ENCODE measurements around the gene PJVK. TPM values are rescaled to one million over a fixed set of nuclear protein-coding genes. Genes with fewer than 3 reads are reported as not detected.

The PJVK gene
- total RNA-seq, 1 experiment from 2014 or later, result 8.9 TPM

DNA sequence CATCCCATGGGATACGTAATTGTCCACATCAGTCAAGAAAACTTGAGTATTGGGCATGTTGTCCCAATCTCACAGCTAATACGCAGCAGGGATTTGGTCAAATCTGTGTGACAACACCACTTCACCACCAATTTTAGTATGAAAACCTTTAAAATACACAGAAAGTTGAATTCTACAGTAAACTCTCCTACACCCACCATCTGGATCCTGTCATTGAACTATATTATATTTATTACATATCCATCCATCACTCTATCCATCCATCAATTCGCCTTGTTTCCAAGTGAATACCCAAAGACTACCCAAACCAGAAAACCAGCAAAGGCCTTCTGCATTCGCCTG is 28.1 kb downstream of the PJVK start:
- Histone ChIP-seq H3K9ac (ENCODE audit: low read length) (peak overlapping the region; percentile 81), H3K9me3 (ENCODE audit: low read length) (no peaks in the 10 kb centered on the region), H3K9me2 (replicated peaks; ENCODE audit: insufficient read depth, low read length) (no peaks in the 10 kb centered on the region), H4K20me1 (ENCODE audit: insufficient read depth, low read depth, low read length) (0 out of 2 replicates have a peak, but pooled peaks cover 11% of the 10 kb centered on the region), H3K4me1 (ENCODE audit: low read length) (peaks cover 49% of the 10 kb centered on the region), H3K27ac (ENCODE audit: low read length) (peak overlapping the region; percentile 84), H3K4me2 (ENCODE audit: low read depth, low read length, poor library complexity, severe bottlenecking) (peak overlapping the region; percentile 90), H3K36me3 (ENCODE audit: insufficient read depth, low read length) (no peaks in the 10 kb centered on the region), H2AFZ (ENCODE audit: low read length) (peak overlapping the region; percentile 97), H3K27me3 (ENCODE audit: low read length) (no peaks in the 10 kb centered on the region), H3K4me3 (ENCODE audit: low read length) (peak overlapping the region; percentile 77), H3K79me2 (ENCODE audit: low read length) (peaks cover 69% of the 10 kb centered on the region)
- no peak for DNase-seq

DNA sequence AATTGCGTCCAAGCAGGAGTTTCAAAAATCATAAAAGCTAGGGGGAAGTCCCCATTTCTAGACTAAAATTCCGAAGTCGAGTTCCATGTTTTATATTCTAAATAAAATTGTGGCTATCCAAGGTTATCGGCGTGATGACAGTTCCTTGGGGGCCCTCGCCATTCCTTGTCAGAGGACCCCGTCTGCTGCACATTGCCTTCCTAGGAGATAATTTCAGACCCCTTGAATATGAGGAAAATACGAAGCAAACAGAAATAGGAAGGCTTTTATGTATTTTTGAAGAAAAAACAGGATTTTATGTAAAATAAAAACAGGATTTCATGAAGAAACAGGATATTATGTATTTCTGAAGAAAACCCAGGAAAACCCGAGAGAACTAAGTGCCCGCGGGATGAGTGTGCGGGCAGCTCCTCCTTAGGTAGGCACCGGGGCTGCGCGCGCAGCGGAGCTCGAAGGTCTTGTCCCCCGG is 28.6 kb downstream of the PJVK start:
- Histone ChIP-seq H3K9me3 (ENCODE audit: low read length) (no peaks in the 10 kb centered on the region), H3K9ac (ENCODE audit: low read length) (peak overlapping the region; percentile 81), H3K4me2 (ENCODE audit: low read depth, low read length, poor library complexity, severe bottlenecking) (peak overlapping the region; percentile 90), H3K27me3 (ENCODE audit: low read length) (no peaks in the 10 kb centered on the region), H3K9me2 (replicated peaks; ENCODE audit: insufficient read depth, low read length) (no peaks in the 10 kb centered on the region), H3K4me1 (ENCODE audit: low read length) (peaks cover 52% of the 10 kb centered on the region), H3K79me2 (ENCODE audit: low read length) (peaks cover 71% of the 10 kb centered on the region), H3K4me3 (ENCODE audit: low read length) (peak overlapping the region; percentile 77), H4K20me1 (ENCODE audit: insufficient read depth, low read depth, low read length) (0 out of 2 replicates have a peak, but pooled peaks cover 13% of the 10 kb centered on the region), H3K36me3 (ENCODE audit: insufficient read depth, low read length) (no peaks in the 10 kb centered on the region), H3K27ac (ENCODE audit: low read length) (peak overlapping the region; percentile 84), H2AFZ (ENCODE audit: low read length) (peak overlapping the region; percentile 97)
- no peak for DNase-seq

DNA sequence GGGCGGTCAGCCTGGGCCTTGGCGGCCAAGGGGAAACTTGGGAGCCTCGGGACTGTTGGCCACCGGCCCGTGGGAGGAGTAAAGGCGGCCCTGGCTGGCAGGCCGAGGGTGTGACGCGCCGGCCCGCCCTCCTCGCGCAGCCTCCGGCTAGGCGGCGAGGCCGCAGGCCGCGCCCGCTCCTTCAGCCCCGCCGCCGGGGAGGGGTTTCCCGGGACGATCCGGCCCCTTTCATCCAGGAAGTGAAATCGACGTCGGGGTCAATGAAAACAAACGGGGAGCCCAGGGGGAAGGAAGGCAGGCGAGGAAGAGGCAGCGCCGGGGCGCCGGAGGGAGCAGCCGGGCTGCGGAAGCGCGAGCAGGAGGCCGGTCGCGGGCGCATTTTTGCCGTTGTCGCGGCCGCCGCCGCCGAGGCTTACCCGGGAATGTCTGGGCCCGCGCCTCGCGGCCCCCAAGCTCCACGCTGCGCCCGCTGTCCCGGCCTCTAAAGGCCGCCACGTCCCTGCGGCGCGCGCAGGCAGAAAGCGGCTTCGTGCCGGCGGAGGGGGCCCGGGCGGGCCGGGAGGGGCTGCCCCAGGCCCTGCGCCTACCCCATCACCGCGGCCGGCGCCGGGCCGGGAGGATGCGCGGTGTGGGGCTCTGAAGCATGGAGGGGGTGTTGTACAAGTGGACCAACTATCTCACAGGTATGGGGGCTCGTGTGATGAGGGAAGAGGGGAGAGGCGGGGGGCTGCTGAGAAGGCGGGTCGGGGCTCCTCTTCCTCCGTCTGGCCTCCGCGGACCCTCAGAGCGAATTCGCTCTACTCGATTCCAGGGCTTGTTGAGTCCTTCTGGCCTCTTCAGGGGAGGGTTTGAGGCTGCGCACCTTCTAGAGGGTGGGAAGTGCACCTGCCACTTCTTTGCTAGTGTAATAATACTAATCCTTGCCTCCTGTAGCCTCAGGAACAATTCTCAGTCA is 29.3 kb downstream of the PJVK start, which contains the start of gene PLEKHA3:
PLEKHA3 (plus strand) TSS at position 231 of the 955 bp plus-strand sequence; CDS start at position 644, 413 bp downstream.
- no peaks in the 10 kb centered on the region for H3K9me3 ChIP-seq (ENCODE audit: low read length)
- H3K9ac ChIP-seq (ENCODE audit: low read length), result peak within 1 kb of the TSS; percentile 81
- H3K79me2 ChIP-seq (ENCODE audit: low read length), result peaks cover 78% of the 10 kb centered on the region
- peak within 1 kb of the TSS; percentile 77 for H3K4me3 ChIP-seq (ENCODE audit: low read length)
- no peaks in the 10 kb centered on the region for H3K27me3 ChIP-seq (ENCODE audit: low read length)
- peak within 1 kb of the TSS; percentile 97 for H2AFZ ChIP-seq (ENCODE audit: low read length)
- H4K20me1 ChIP-seq (ENCODE audit: insufficient read depth, low read depth, low read length), result 0 out of 2 replicates have a peak, but pooled peaks cover 13% of the 10 kb centered on the region
- H3K9me2 ChIP-seq (replicated peaks; ENCODE audit: insufficient read depth, low read length), result no peaks in the 10 kb centered on the region
- peak; percentile 94 for DNase-seq
- H3K4me1 ChIP-seq (ENCODE audit: low read length), result peaks cover 52% of the 10 kb centered on the region
- H3K36me3 ChIP-seq (ENCODE audit: insufficient read depth, low read length), result no peaks in the 10 kb centered on the region; the same call in 1 of the 2 replicates
- peak within 1 kb of the TSS; percentile 90 for H3K4me2 ChIP-seq (ENCODE audit: low read depth, low read length, poor library complexity, severe bottlenecking)
- H3K27ac ChIP-seq (ENCODE audit: low read length), result peak within 1 kb of the TSS; percentile 84

DNA sequence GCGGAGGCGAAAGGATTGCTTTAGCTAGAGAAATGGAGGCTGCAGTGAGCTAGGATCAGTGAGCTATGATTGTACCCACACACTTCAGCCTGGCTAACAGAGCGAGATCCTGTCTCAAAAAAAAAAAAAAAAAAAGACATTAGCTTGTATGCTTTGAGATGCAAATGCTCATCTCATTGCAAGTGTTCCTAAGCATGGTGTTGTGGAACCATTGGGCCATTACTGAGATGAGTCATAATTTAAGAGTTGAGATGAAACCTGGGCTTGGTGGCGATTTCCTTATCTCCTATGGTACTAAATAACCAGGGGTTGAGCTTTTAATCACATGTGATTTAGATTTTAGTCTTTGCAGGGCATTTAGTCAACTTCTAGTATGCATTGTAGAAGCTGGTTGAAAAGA is 31.3 kb downstream of the PJVK start:
- Histone ChIP-seq H4K20me1 (ENCODE audit: insufficient read depth, low read depth, low read length) (0 out of 2 replicates have a peak, but pooled peaks cover 13% of the 10 kb centered on the region), H3K9ac (ENCODE audit: low read length) (peak overlapping the region; percentile 81), H3K27me3 (ENCODE audit: low read length) (no peaks in the 10 kb centered on the region), H3K9me3 (ENCODE audit: low read length) (no peaks in the 10 kb centered on the region), H2AFZ (ENCODE audit: low read length) (no peak overlapping the region), H3K4me2 (ENCODE audit: low read depth, low read length, poor library complexity, severe bottlenecking) (peak overlapping the region; percentile 90), H3K4me1 (ENCODE audit: low read length) (peaks cover 42% of the 10 kb centered on the region), H3K36me3 (ENCODE audit: insufficient read depth, low read length) (no peaks in the 10 kb centered on the region; the same call in 1 of the 2 replicates), H3K4me3 (ENCODE audit: low read length) (peak overlapping the region; percentile 77), H3K27ac (ENCODE audit: low read length) (peak overlapping the region; percentile 56), H3K79me2 (ENCODE audit: low read length) (peaks cover 78% of the 10 kb centered on the region), H3K9me2 (replicated peaks; ENCODE audit: insufficient read depth, low read length) (no peaks in the 10 kb centered on the region)
- DNase-seq, result peak; percentile 87

GRCh38 chr2:178484245-178485041 is 33.3 kb downstream of the PJVK start:
- H3K4me1 ChIP-seq (ENCODE audit: low read length), result peaks cover 38% of the 10 kb centered on the region
- H2AFZ ChIP-seq (ENCODE audit: low read length), result no peak overlapping the region
- no peak overlapping the region for H3K9ac ChIP-seq (ENCODE audit: low read length)
- 0 out of 2 replicates have a peak, but pooled peaks cover 13% of the 10 kb centered on the region for H4K20me1 ChIP-seq (ENCODE audit: insufficient read depth, low read depth, low read length)
- H3K4me3 ChIP-seq (ENCODE audit: low read length), result no peak overlapping the region
- H3K9me2 ChIP-seq (replicated peaks; ENCODE audit: insufficient read depth, low read length), result no peaks in the 10 kb centered on the region
- H3K27ac ChIP-seq (ENCODE audit: low read length), result no peak overlapping the region
- H3K27me3 ChIP-seq (ENCODE audit: low read length), result no peaks in the 10 kb centered on the region
- H3K9me3 ChIP-seq (ENCODE audit: low read length), result no peaks in the 10 kb centered on the region
- H3K36me3 ChIP-seq (ENCODE audit: insufficient read depth, low read length), result peaks cover 1% of the 10 kb centered on the region; the same call in 1 of the 2 replicates
- H3K79me2 ChIP-seq (ENCODE audit: low read length), result peaks cover 88% of the 10 kb centered on the region
- DNase-seq, result no peak
- peak overlapping the region; percentile 90 for H3K4me2 ChIP-seq (ENCODE audit: low read depth, low read length, poor library complexity, severe bottlenecking)

GRCh38 chr2:178485356-178485755 is 34.2 kb downstream of the PJVK start:
- Histone ChIP-seq H3K4me2 (ENCODE audit: low read depth, low read length, poor library complexity, severe bottlenecking) (no peak overlapping the region), H3K9me2 (replicated peaks; ENCODE audit: insufficient read depth, low read length) (no peaks in the 10 kb centered on the region), H3K36me3 (ENCODE audit: insufficient read depth, low read length) (peaks cover 10% of the 10 kb centered on the region; the same call in 1 of the 2 replicates), H3K79me2 (ENCODE audit: low read length) (peaks cover 97% of the 10 kb centered on the region), H3K9ac (ENCODE audit: low read length) (no peak overlapping the region), H2AFZ (ENCODE audit: low read length) (no peak overlapping the region), H4K20me1 (ENCODE audit: insufficient read depth, low read depth, low read length) (0 out of 2 replicates have a peak, but pooled peaks cover 13% of the 10 kb centered on the region), H3K27me3 (ENCODE audit: low read length) (no peaks in the 10 kb centered on the region), H3K4me3 (ENCODE audit: low read length) (no peak overlapping the region), H3K9me3 (ENCODE audit: low read length) (no peaks in the 10 kb centered on the region), H3K4me1 (ENCODE audit: low read length) (peaks cover 31% of the 10 kb centered on the region), H3K27ac (ENCODE audit: low read length) (no peak overlapping the region)
- DNase-seq, result no peak

DNA sequence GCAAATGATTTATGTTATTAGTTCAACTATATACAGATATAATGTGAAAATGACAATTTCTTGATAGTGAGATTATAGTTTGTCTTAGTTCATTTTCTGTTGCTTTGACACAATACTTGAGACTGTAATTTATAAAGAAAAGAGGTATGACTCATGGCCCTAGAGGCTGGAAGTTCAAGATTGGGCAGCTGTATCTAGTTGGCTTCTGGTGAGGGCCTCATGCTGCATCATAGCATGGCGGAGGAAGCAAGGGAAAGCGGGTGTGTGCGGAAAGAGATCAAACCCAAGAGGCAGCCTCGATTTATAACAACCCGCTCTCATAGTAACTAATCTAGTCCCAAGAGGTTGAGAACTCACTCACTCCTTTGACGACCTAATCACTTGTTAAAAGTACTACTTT is 40.4 kb downstream of the PJVK start:
- no peaks in the 10 kb centered on the region for H3K9me3 ChIP-seq (ENCODE audit: low read length)
- H3K79me2 ChIP-seq (ENCODE audit: low read length), result peaks cover 63% of the 10 kb centered on the region
- H3K4me2 ChIP-seq (ENCODE audit: low read depth, low read length, poor library complexity, severe bottlenecking), result no peak overlapping the region
- H3K4me3 ChIP-seq (ENCODE audit: low read length), result no peak overlapping the region
- H2AFZ ChIP-seq (ENCODE audit: low read length), result no peak overlapping the region
- no peaks in the 10 kb centered on the region for H4K20me1 ChIP-seq (ENCODE audit: insufficient read depth, low read depth, low read length)
- no peak overlapping the region for H3K9ac ChIP-seq (ENCODE audit: low read length)
- H3K27me3 ChIP-seq (ENCODE audit: low read length), result no peaks in the 10 kb centered on the region
- no peak for DNase-seq
- H3K27ac ChIP-seq (ENCODE audit: low read length), result no peak overlapping the region
- no peaks in the 10 kb centered on the region for H3K4me1 ChIP-seq (ENCODE audit: low read length)
- peaks cover 62% of the 10 kb centered on the region for H3K36me3 ChIP-seq (ENCODE audit: insufficient read depth, low read length)
- no peaks in the 10 kb centered on the region for H3K9me2 ChIP-seq (replicated peaks; ENCODE audit: insufficient read depth, low read length)
